GM19328 (cell line): Measurements from ENCODE around the gene CDCA7L.
A peak's percentile ranks its signal among the peaks of the same experiment; 100 is the strongest.
"Not testable (repeated sequence)": the region's sequence is repeated elsewhere in the genome, so short reads cannot be mapped to it uniquely, and the experiment has no call there.

Experiments
- ATAC-seq: cut with Tn5 transposase; IDR thresholded peaks from one replicate; pipeline ENCODE4 v1.9.1; 2021; ENCODE audit warnings: mild to moderate bottlenecking, moderate library complexity; ENCODE audit not compliant: unreplicated experiment

The CDCA7L gene

DNA sequence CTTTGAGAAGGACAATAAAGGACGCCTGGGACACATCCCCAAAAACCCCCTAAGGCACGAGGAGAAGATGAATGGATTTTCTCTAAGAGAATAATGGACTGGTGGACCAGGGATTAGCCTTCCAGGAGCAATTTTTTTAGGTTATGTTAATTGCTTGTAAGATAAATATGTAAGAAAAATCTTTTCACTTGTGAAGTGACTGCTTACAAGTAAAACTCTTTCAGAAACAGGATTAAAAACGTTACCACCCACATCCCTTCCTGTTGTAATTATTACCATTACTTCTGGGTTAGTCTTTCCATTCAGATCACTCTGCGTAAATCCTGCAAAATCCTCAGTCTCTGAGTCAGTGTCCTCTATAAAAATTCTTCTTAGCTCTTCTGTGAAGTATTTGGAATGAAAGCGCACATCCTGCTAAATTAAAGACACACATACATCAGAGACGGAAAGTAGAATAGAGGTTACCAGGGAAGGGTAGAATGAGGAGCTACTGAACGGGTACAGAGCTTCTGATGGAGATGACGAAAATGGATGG lies 34.3 kb downstream of the CDCA7L start:
- ATAC-seq, result no peak

DNA sequence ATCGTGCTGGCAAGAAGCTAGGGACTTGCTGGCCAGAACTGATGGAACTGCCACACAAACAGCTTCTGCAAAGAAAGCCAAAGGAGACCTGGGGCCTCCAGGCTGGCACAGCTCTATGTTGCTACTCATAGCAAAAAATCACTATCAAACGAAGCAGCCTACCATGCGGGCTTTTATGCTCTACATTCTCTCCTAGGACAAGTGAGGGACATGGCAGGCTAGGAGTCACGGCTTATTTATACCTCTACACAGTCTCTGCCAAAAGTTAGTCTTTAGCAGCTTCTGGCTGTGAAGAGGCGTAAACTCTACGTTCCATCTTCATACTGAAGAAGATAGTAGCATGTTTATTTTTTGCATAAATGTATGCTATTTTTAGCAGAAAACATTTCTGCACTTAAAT lies 35.4 kb downstream of the CDCA7L start:
- ATAC-seq, result no peak

- ATAC-seq, result no peak
Observed at GRCh38 chr7:21908746-21909145, 37.0 kb downstream of the CDCA7L start.

DNA sequence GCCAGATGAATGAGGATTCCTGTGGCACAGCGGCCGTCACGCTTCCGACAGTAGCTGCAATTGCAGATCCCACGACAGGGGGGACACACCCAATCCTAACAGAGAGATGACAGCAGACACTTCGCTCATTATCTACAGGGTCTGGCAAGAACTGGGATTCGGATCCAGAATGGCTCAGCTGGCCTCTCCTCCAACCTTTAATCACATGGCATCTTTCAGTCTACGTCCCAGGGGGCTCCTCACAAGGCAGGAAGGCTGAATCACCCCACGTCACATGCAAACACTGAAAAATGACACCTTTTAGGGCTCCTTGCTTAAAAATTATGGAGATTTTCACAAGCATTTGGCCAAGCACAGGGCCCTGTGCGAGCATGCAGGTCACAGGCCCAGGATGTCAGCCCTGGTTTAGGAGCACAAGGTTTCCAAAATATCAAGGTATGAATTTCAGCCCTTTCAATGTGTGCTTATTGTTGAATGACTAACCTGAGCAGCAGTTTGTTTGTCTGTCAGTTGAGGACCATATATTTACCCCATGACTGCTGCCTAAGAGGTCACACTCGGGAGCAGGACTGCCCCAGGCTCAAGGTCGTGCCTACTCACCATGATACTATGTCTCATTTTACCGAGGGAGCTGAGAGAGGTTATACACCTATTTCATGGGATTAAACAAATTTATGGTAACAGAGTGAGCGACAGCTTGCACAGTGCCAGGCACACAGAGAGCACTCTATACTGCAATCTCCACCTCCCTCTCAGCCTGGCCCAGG lies 42.5 kb downstream of the CDCA7L start:
- ATAC-seq, result no peak

GRCh38 chr7:21902240-21902639 lies 43.5 kb downstream of the CDCA7L start:
- ATAC-seq, result no peak

DNA sequence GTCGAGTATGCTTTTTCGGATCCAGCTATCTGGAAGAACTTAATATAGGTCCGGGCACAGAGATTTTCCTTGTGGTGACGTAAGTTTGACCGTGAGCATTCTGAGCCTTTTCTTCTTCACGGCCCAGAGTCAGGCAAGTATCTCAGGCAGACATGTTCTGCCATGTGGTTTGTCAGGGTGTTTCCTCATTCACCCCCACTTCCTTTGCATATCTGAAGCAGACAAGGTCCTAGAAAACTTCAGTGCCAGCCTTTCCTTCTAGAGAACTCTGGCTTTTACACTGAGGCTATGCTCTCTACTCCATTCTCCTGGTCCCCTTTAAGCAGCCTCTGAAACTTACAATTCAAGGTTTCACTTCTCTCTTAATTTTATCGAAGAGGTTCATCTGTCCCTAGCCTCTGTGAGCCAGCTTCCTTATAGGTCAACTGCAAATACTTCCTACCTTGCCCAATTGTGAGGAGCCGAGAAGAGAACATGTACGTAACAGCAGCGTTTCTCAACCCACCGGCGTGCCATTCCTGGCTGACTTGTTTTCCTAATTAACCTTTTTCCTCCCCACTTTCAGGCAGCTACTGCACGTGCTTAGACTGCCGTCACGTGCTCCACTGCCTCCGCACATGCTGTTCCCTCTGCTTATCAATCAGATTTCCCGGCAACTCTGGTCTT lies 47.3 kb downstream of the CDCA7L start:
- peak; percentile 80 for ATAC-seq

DNA sequence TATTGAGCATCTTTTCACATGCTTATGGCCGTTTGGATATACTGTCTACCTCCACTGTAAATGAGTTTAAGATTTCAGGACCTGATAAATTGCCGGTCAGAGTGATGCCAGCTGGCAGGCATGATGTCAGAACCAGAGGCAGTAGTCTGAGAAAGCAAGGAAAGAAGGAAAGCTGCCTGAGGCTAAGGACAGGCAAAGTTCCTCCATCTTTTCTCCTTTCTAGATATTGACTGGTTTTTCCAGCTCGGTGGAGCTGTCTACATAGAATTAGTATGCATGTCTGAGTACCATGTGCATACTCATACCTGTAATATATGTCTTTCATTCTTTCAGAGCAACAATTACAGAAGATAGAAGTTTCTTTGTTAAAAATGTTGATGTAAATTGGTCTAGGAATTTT lies 52.3 kb downstream of the CDCA7L start:
- no peak for ATAC-seq

GRCh38 chr7:21891291-21891690 lies 54.4 kb downstream of the CDCA7L start:
- ATAC-seq, result no peak

DNA sequence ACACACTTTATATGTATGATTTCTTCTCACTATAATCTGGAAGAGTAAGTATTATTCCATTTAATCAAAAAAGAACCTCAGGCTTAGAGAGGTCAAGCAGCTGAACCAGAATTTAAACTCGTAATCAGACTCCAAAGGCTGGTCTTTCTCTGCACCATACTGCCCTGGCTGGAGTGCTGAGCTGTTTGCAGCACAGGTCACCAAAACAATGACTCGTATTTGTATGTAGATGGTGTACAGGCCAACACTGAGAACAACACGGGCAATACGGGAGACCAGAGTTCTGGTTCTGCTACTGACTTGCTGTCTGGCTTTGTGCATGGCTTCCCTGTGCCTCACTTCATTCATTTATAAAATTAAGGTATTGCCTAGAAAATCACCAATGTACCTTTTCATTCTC lies 57.9 kb downstream of the CDCA7L start:
- no peak for ATAC-seq

GRCh38 chr7:21887353-21887752 lies 58.3 kb downstream of the CDCA7L start:
- no peak for ATAC-seq

GRCh38 chr7:21886396-21886795 lies 59.3 kb downstream of the CDCA7L start:
- ATAC-seq, result no peak

- no peak for ATAC-seq
Observed at GRCh38 chr7:21884496-21884895, 61.2 kb downstream of the CDCA7L start.

- ATAC-seq, result not testable (repeated sequence)
Observed at GRCh38 chr7:21883501-21883900, 62.2 kb downstream of the CDCA7L start.

GRCh38 chr7:21883069-21883468 lies 62.6 kb downstream of the CDCA7L start:
- no peak for ATAC-seq

DNA sequence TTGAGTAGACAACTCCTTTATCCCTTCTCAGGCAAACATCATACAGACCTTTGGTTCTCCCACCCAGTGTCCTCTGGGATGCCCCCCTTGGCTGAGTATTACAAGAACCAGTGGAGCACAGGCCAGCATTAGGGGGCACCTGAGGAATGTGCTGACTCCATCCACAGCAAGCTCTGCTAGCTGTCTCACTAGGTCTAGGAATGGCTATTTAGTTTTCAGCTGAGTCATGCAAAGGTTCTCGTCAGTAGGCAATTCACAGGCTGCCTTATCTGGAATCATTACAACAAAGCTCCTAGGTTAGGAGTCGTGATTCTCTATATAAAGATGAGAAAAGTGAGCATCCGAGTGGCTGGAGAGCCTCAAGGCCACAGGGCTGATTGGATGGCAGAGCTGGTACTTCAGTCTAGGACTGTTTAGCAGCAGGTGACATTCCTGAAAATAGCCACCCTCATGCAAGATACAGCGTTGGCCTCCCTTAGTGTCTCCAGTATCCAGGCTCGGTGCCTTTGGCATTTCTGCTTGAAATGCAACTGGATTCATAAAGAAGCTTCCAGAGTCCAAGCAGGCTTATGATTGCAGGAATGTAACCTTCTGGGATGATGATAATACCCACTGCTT lies 75.8 kb downstream of the CDCA7L start:
- ATAC-seq, result no peak

- no peak for ATAC-seq
Observed at GRCh38 chr7:21868576-21868850, 77.2 kb downstream of the CDCA7L start.

DNA sequence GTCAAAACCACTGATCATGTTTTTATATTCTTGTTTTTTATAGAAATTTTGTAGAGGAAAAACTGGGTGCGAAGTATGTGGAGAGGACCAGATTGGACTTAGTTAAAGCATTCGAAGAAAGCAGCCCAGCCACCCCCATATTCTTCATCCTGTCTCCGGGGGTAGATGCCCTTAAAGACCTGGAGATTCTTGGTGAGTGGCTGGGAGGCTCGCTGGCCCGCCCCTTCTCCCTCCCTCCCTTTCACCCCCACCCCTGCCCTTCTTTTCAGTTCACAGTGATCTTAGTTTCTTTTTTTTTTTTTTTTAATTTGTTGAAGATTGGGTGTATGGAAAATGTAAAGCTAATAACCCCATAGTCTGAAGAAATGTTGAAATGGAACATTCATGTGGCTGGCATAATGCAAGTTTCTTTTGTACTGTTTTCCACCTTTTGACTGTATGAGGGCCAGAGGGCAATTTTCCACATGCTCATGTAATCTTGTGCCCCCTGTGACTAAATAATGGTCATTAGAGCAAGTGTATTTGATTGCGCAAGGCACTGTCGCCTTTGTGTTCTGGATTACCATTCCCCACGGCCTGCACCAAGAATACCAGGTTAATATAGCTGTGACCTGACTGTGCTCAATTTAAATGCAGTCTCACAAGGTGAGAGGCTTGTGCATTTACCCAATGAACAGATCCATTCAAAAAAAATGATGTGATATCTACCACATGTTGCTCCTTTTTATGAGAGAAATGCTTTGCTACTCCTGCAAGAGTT lies 77.7 kb downstream of the CDCA7L start:
- ATAC-seq, result no peak

DNA sequence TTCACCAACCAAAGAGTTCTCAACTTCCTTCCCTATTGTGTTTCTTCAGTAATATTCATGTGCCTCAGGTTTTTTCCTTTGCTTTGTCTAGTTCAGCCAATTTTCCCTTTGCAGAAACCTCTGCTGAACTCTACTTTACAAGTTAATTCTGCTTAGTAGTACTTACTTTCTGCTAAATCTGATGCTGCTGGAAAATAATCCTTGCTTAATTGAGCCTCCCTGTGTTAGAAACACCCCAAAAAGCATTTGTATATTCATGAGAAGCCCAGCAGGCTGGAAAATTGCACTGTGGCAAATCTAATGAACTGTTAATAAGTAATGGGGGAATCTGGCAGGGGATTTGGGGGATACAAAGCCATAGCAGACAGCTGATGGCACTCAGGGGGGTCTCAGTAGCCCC lies 78.5 kb downstream of the CDCA7L start:
- ATAC-seq, result no peak

DNA sequence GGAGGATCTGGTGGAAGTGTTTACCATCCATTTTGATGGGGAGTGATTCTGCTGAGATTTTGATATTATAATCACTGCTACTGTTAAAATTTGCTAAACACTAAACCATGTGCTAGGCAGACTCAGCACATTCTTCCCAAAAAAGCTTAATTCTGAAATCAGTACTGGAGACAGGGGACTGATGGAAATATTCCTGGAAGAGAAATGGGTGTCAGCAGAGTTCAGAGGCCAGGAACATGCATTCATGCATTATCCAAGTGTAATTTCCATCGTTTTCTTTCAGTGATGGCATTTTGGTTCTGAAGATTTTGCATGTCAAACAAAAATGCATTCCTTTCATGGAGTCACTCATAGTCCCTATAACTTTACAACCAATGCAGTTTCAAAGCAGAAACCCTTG lies 79.0 kb downstream of the CDCA7L start:
- no peak for ATAC-seq

DNA sequence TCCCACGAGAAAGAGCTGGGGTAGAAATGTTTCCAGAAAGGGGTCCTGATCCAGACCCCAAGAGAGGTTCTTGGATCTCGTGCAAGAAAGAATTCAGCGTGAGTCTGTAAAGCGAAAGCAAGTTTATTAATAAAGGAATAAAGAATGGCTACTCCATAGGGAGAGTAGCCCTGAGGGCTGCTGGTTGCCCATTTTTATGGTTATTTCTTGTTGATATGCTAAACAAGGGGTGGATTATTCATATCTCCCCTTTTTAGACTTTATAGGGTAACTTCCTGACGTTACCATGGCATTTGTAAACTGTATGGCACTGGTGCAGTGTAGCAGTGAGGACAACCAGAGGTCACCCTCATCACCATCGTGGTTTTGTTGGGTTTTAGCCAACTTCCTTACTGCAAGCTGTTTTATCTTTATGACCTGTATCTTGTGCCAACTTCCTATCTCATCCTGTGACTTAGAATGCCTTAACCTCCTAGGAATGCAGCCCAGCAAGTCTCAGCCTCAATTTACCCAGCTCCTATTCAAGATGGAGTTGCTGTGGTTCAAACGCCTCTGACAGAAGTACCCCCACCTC lies 80.0 kb downstream of the CDCA7L start:
- ATAC-seq, result not testable (repeated sequence)

DNA sequence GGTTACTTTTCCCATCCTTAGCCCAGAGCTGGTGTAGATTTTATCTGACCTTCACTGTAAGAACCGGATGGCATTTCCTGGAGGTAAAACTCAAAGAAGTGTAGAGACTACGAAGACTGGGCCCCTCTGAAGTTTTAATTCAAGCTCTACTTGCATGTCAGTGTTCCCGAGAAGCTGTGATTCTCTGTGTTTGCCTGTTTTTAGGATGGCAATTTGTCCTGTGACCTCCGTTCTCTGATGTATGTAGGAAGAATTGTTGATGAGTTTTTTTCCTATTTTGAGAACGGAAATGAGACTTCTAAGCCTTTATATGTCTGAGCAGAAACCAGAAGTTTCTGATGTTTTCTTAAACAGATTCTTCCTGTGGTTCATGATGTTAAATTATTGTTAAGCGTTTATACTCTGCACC lies 94.1 kb downstream of the CDCA7L start:
- ATAC-seq, result no peak
